Dermis blood vessel endothelial cell (primary cell): Measurements from ENCODE around the gene DNASE1L1. TPM values are rescaled to one million over a fixed set of nuclear protein-coding genes. Genes with fewer than 3 reads are reported as not detected.

Source experiments
- DNase-seq: peaks from one replicate; pipeline ENCODE4 v3.0.0; 2010
- total RNA-seq: library from RNA; depleted of rRNA; stranded (reverse); fragments of >200 nt; gene quantifications from 2 replicates; pipeline ENCODE4 v1.2.3, GENCODE V29; 2014

DNASE1L1 gene
- total RNA-seq, 1 donor from 2014 or later: 105 TPM

- DNase-seq: peak; percentile 45
Observed at GRCh38 chrX:154436374-154436982, 27.4 kb upstream of the DNASE1L1 start.

GRCh38 chrX:154435171-154435733 lies 26.2 kb upstream of the DNASE1L1 start:
- no peak for DNase-seq

- no peak for DNase-seq
Observed at GRCh38 chrX:154434394-154435168, 25.5 kb upstream of the DNASE1L1 start.

- DNase-seq: no peak
Observed at GRCh38 chrX:154433605-154434004, 24.6 kb upstream of the DNASE1L1 start.

GRCh38 chrX:154432210-154432609 lies 23.2 kb upstream of the DNASE1L1 start:
- no peak for DNase-seq

GRCh38 chrX:154431341-154431740 lies 22.3 kb upstream of the DNASE1L1 start:
- DNase-seq: no peak

GRCh38 chrX:154430916-154431315 lies 21.9 kb upstream of the DNASE1L1 start:
- DNase-seq: no peak

- peak; percentile 35 for DNase-seq
Observed at GRCh38 chrX:154430479-154430878, 21.4 kb upstream of the DNASE1L1 start.

GRCh38 chrX:154429711-154430110 lies 20.7 kb upstream of the DNASE1L1 start:
- no peak for DNase-seq

GRCh38 chrX:154428176-154429171 lies 19.4 kb upstream of the DNASE1L1 start, which contains the start of gene ATP6AP1:
Gene ATP6AP1, plus strand, starts transcription at chrX:154428677. Its CDS starts 16 bp downstream, at chrX:154428693.
- DNase-seq: peak; percentile 95

GRCh38 chrX:154426916-154427770 lies 18.1 kb upstream of the DNASE1L1 start:
- DNase-seq: peak; percentile 59

GRCh38 chrX:154420402-154420756 lies 11.3 kb upstream of the DNASE1L1 start:
- DNase-seq: no peak

GRCh38 chrX:154419688-154420401 lies 10.8 kb upstream of the DNASE1L1 start:
- peak; percentile 50 for DNase-seq

GRCh38 chrX:154419189-154419588 lies 10.1 kb upstream of the DNASE1L1 start:
- DNase-seq: no peak

GRCh38 chrX:154417157-154417556 lies 8.1 kb upstream of the DNASE1L1 start:
- DNase-seq: no peak

GRCh38 chrX:154413142-154413541 lies 4.1 kb upstream of the DNASE1L1 start:
- DNase-seq: no peak

GRCh38 chrX:154412468-154412867 lies 3.4 kb upstream of the DNASE1L1 start:
- no peak for DNase-seq

GRCh38 chrX:154411981-154412340 lies 2.9 kb upstream of the DNASE1L1 start:
- DNase-seq: peak; percentile 66

- no peak for DNase-seq
Observed at GRCh38 chrX:154408659-154409221, 314 bp downstream of the DNASE1L1 start.

GRCh38 chrX:154404625-154405192 lies 4.3 kb downstream of the DNASE1L1 start:
- no peak for DNase-seq
